Panc1 (cell line): ENCODE measurements around the gene RER1.

Experiments
- POLR2AphosphoS5 ChIP-seq: IDR thresholded peaks from 2 replicates; pipeline ENCODE4 v1.6.1; 2012; ENCODE audit warnings: mild to moderate bottlenecking, low read depth, low read length, moderate library complexity
- TCF7L2 ChIP-seq: IDR thresholded peaks from 2 replicates; pipeline ENCODE4 v1.6.1; 2011; ENCODE audit warnings: mild to moderate bottlenecking, low read depth, low read length, inconsistent platforms
- TF ChIP-seq, protein P1 (sequence below): fragments of 450-650 bp; IDR thresholded peaks from 2 replicates; pipeline ENCODE4 v1.5.1; 2017; ENCODE audit warnings: mild to moderate bottlenecking
- TF ChIP-seq, protein P2 (sequence below), 2 experiments: IDR thresholded peaks; 2 replicates each; pipeline ENCODE4 v1.6.1; 2011 to 2012; ENCODE audit warnings: low read depth in 2 of 2, control low read depth in 1 of 2, low read length in 1 of 2, mild to moderate bottlenecking in 1 of 2, moderate library complexity in 1 of 2; ENCODE audit not compliant: insufficient read depth in 1 of 2

DNA sequence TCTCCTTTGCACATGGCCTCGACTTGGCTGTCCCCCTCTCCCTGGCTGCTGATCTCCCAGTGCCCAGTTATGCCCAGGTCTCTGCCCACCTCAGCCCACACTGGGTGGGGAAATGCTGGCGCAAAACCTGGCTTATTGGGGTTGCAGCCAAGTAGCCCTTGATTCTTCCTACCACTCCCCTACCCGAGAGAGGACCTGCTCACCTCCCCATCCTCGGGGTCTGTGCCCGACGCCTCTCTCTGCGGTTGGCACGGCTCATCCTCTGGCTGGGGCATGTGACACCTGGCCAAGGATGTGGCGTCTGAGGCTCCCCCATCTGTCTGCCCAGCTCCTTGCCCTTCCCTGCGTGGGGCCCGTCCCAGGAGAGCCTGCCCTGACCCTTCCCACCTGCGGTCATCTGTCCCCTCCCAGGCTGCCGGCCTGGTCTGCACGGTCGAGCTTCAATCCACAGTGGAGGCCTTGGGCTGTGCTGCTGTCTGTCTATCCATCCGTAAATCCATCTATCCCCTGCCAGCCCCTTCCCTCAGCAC, 27.2 kb downstream of the RER1 start:
- TF ChIP-seq, protein P1, sequence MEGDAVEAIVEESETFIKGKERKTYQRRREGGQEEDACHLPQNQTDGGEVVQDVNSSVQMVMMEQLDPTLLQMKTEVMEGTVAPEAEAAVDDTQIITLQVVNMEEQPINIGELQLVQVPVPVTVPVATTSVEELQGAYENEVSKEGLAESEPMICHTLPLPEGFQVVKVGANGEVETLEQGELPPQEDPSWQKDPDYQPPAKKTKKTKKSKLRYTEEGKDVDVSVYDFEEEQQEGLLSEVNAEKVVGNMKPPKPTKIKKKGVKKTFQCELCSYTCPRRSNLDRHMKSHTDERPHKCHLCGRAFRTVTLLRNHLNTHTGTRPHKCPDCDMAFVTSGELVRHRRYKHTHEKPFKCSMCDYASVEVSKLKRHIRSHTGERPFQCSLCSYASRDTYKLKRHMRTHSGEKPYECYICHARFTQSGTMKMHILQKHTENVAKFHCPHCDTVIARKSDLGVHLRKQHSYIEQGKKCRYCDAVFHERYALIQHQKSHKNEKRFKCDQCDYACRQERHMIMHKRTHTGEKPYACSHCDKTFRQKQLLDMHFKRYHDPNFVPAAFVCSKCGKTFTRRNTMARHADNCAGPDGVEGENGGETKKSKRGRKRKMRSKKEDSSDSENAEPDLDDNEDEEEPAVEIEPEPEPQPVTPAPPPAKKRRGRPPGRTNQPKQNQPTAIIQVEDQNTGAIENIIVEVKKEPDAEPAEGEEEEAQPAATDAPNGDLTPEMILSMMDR, result no peak
- TF ChIP-seq, protein P2, sequence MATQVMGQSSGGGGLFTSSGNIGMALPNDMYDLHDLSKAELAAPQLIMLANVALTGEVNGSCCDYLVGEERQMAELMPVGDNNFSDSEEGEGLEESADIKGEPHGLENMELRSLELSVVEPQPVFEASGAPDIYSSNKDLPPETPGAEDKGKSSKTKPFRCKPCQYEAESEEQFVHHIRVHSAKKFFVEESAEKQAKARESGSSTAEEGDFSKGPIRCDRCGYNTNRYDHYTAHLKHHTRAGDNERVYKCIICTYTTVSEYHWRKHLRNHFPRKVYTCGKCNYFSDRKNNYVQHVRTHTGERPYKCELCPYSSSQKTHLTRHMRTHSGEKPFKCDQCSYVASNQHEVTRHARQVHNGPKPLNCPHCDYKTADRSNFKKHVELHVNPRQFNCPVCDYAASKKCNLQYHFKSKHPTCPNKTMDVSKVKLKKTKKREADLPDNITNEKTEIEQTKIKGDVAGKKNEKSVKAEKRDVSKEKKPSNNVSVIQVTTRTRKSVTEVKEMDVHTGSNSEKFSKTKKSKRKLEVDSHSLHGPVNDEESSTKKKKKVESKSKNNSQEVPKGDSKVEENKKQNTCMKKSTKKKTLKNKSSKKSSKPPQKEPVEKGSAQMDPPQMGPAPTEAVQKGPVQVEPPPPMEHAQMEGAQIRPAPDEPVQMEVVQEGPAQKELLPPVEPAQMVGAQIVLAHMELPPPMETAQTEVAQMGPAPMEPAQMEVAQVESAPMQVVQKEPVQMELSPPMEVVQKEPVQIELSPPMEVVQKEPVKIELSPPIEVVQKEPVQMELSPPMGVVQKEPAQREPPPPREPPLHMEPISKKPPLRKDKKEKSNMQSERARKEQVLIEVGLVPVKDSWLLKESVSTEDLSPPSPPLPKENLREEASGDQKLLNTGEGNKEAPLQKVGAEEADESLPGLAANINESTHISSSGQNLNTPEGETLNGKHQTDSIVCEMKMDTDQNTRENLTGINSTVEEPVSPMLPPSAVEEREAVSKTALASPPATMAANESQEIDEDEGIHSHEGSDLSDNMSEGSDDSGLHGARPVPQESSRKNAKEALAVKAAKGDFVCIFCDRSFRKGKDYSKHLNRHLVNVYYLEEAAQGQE (IDR thresholded peaks at IDR 0.05; ENCODE audit: insufficient read depth in 1 of 2, low read depth in 2 of 2, low read length in 1 of 2), result no peak
- TF ChIP-seq TCF7L2 (no peak), POLR2AphosphoS5 (no peak)
